ENCODE data around the gene NCK2. TPM values are rescaled to one million over a fixed set of nuclear protein-coding genes. Genes with fewer than 3 reads are reported as not detected.

Gene NCK2
- total RNA-seq, 1 experiment from 2014 or later, result 26.7 TPM

DNA sequence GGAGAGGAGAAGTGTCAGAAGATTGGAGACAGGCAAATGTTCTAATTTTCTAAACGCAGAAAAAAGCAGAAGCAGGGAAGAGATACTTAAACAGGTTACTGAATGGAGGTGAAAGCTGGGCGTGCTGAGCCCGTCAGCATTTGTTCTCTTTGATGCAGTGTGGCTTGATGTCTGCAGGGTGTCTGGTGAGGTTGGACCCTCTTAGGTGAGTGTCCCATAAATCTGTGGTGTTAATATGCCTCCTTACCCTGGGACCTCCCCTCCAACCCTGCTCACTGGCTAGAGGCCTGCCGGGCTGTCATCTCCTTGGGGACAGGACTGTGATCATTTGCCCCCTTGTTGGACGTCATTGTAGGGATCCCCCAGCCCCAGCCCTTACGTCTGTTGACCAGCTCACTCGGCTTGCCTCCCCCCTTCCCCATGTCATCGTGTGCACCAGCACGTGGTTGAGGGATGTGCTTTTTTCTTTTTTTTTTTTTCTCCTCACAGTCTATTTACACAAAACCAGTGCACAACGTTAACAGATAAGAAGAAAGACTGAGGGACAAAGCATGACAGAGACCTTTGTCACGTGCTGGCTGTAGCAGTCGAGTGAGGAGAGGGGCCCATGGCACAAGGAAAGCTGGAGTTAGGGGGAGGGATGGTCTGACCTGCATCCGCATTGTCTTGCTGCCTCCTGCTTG is 56.4 kb downstream of the NCK2 start:
- Histone ChIP-seq H3K9me2 (ENCODE audit: insufficient read depth) (no peaks in the 10 kb centered on the region), H3K4me1 (ENCODE audit: control insufficient read depth in 1 of 2, insufficient read depth in 2 of 2, low read length in 2 of 2) (no peaks in the 10 kb centered on the region), H3K79me2 (ENCODE audit: insufficient read depth, low read length) (peaks cover 35% of the 10 kb centered on the region), H4K20me1 (ENCODE audit: insufficient read depth) (no peaks in the 10 kb centered on the region), H3K36me3 (ENCODE audit: control insufficient read depth in 1 of 2, insufficient read depth in 2 of 2, low read length in 2 of 2) (no peaks in the 10 kb centered on the region), H3K9ac (ENCODE audit: low read length) (no peak overlapping the region), H3K9me3 (ENCODE audit: control insufficient read depth in 1 of 2, insufficient read depth in 1 of 2, low read depth in 1 of 2, low read length in 2 of 2) (no peaks in the 10 kb centered on the region), H3K4me3 (replicated peaks in 1 of 2; ENCODE audit: low read depth in 1 of 2, low read length in 2 of 2) (no peak overlapping the region), H3K27ac (ENCODE audit: low read depth, low read length) (no peak overlapping the region), H3K4me2 (ENCODE audit: low read length) (no peak overlapping the region), H2AFZ (ENCODE audit: low read depth, low read length, poor library complexity, severe bottlenecking) (no peak overlapping the region), H3K27me3 (ENCODE audit: insufficient read depth, low read length) (no peaks in the 10 kb centered on the region)
- ChIA-PET POLR2A (no interaction called here), CTCF (no interaction called here), RAD21 (ENCODE audit: low non-redundant PET in 1 of 2, low total read pairs in 2 of 2, uncharacterized antibody in 2 of 2, unreplicated experiment in 2 of 2) (no interaction called here)
- DNase-seq (ENCODE audit: low read depth, low spot score) (no peak), ATAC-seq (no peak)
- intact Hi-C loops (cut with micrococcal nuclease), result no loop called here
- TF ChIP-seq ZNF274 (IDR thresholded peaks at IDR 0.05; ENCODE audit: low read depth, low read length) (no peak), SP1 (IDR thresholded peaks at IDR 0.05; ENCODE audit: low read depth) (no peak), CEBPB (IDR thresholded peaks at IDR 0.05; ENCODE audit: low read depth) (no peak), EZH2phosphoT487 (IDR thresholded peaks at IDR 0.05; ENCODE audit: borderline replicate concordance) (no peak), RAD21 (IDR thresholded peaks at IDR 0.05; ENCODE audit: low read depth) (no peak), TCF7L2 (IDR thresholded peaks at IDR 0.05; ENCODE audit: borderline replicate concordance, extremely low read depth, insufficient read depth, insufficient read length) (no peak), FOSL1 (IDR thresholded peaks at IDR 0.05; ENCODE audit: low read depth) (no peak), POLR2AphosphoS5 (IDR thresholded peaks at IDR 0.05; ENCODE audit: low read depth, low read length) (no peak), CBX3 (IDR thresholded peaks at IDR 0.05; ENCODE audit: low read depth) (no peak), EGR1 (IDR thresholded peaks at IDR 0.05; ENCODE audit: low read depth) (no peak), SIN3A (IDR thresholded peaks at IDR 0.05; ENCODE audit: low read depth) (no peak), YY1 (IDR thresholded peaks at IDR 0.05; ENCODE audit: extremely low read depth, insufficient replicate concordance, low read depth, low read length) (no peak)
- TF ChIP-seq, protein P1, sequence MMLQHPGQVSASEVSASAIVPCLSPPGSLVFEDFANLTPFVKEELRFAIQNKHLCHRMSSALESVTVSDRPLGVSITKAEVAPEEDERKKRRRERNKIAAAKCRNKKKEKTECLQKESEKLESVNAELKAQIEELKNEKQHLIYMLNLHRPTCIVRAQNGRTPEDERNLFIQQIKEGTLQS (IDR thresholded peaks at IDR 0.05), result no peak
- TF ChIP-seq, protein P2, sequence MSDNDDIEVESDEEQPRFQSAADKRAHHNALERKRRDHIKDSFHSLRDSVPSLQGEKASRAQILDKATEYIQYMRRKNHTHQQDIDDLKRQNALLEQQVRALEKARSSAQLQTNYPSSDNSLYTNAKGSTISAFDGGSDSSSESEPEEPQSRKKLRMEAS (IDR thresholded peaks at IDR 0.05), result no peak
- no TSS peak for BruUV-seq (replicated peaks)
